Spleen (tissue), 11 donors: ENCODE results near the gene DGAT2. TPM values are rescaled to one million over a fixed set of nuclear protein-coding genes. Genes with fewer than 3 reads are reported as not detected.

Experiments used
- DNase-seq: peaks from one replicate; pipeline ENCODE4 v3.0.0-alpha.2; 2020
- H3K27ac ChIP-seq, 8 donors: fragments of 200-600 bp; sonication (generic) in 7 of 8; 1 replicate in 4 of 8; 2 replicates in 4 of 8; pipeline versions ENCODE4 v1.5.0 to v1.8.0; 2016 to 2021; ENCODE audit warnings: inconsistent platforms in 4 of 8, mild to moderate bottlenecking in 4 of 8, moderate library complexity in 1 of 8
- H3K27me3 ChIP-seq, 7 donors: fragments of 200-600 bp; sonication (generic) in 6 of 7; replicated peaks in 1 of 7; 1 replicate in 4 of 7; 2 replicates in 3 of 7; pipeline versions ENCODE4 v1.5.0 to v1.8.0; 2016 to 2021; ENCODE audit warnings: inconsistent platforms in 3 of 7, mild to moderate bottlenecking in 1 of 7
- H3K36me3 ChIP-seq, 6 donors: fragments of 200-600 bp; sonication (generic) in 5 of 6; 1 replicate in 4 of 6; 2 replicates in 2 of 6; pipeline versions ENCODE4 v1.5.0 to v1.8.0; 2016 to 2021; ENCODE audit warnings: inconsistent platforms in 2 of 6
- H3K4me1 ChIP-seq, 6 donors: fragments of 200-600 bp; sonication (generic) in 5 of 6; 1 replicate in 3 of 6; 2 replicates in 3 of 6; pipeline versions ENCODE4 v1.5.0 to v1.8.0; 2016 to 2021; ENCODE audit warnings: inconsistent platforms in 3 of 6
- H3K4me3 ChIP-seq, 8 donors: fragments of 200-600 bp; sonication (generic) in 7 of 8; 1 replicate in 4 of 8; 2 replicates in 4 of 8; pipeline versions ENCODE4 v1.5.0 to v1.8.0; 2016 to 2021; ENCODE audit warnings: inconsistent platforms in 4 of 8, mild to moderate bottlenecking in 4 of 8, moderate library complexity in 2 of 8
- H3K9me3 ChIP-seq, 8 donors: fragments of 200-600 bp; sonication (generic) in 7 of 8; 1 replicate in 4 of 8; 2 replicates in 4 of 8; pipeline versions ENCODE4 v1.5.0 to v1.8.0; 2016 to 2021; ENCODE audit warnings: inconsistent platforms in 4 of 8
- CTCF ChIP-seq, 11 experiments: fragments of 200-600 bp in 7 of 11; fragments of 450-650 bp in 4 of 11; sonication (generic) in 4 of 11; IDR thresholded peaks in 8 of 11; conservative IDR thresholded peaks in 3 of 11; 1 replicate in 7 of 11; 2 replicates in 4 of 11; pipeline versions ENCODE4 v1.4.0 to v1.8.0; 2016 to 2021; ENCODE audit warnings: antibody characterized with exemption in 11 of 11, inconsistent platforms in 4 of 11, mild to moderate bottlenecking in 1 of 11
- POLR2A ChIP-seq, 3 donors: fragments of 450-650 bp; IDR thresholded peaks; one replicate each; pipeline ENCODE4 v1.5.1; 2017; ENCODE audit warnings: antibody characterized with exemption in 3 of 3, mild to moderate bottlenecking in 1 of 3
- POLR2AphosphoS5 ChIP-seq, 3 donors: sonication (generic); formaldehyde crosslinking; IDR thresholded peaks; one replicate each; pipeline ENCODE4 v1.5.1; 2017; ENCODE audit warnings: antibody characterized with exemption in 3 of 3
- WGBS, 5 donors: extraction: QIAGEN DNeasy Blood & Tissue Kit in 3 of 5; methylation state at CpG; one replicate each; pipeline versions ENCODE4 v1.1.5 to v1.1.7; 2013 to 2018; 5-methylcytosine and 5-hydroxymethylcytosine counted together
- intact Hi-C: fragments of 100-400 bp; cut with DNase I; formaldehyde crosslinking; loops from one replicate; pipeline ENCODE4 v1.15.0; 2023; ENCODE audit warnings: low total_unique reads
- polyA plus RNA-seq, 3 donors: library from polyadenylated mRNA; stranded (reverse); fragments of 200-250 nt; gene quantifications; one replicate each; pipeline ENCODE4 v1.2.1, GENCODE V29; 2013
- total RNA-seq, 7 donors: library from RNA; depleted of rRNA in 3 of 7; stranded (reverse); fragments of >200 nt in 3 of 7; fragmentation: NEBNext Ultra II Directional in 4 of 7; extraction: Animal tissue kit (Norgen Biotek cat#: 25700) in 4 of 7; gene quantifications; one replicate each; pipeline versions ENCODE4 v1.1.0 to v1.2.1, GENCODE V29; 2016 to 2021
- donor health status: healthy with polysubstance abuse.
- donor health status: DM: no; HTN: no; CAD: no; lungs with moderate emphysema.
- donor health status: DM: no; HTN: no; CAD: no.
- donor health status: Bipolar disorder and iron deficiency.
- donor health status: healthy.
- donor health status: DM: no; HTN: no; CAD: no.
- donor health status: DM: yes; HTN: yes; CAD: no.

Gene DGAT2
- total and polyA plus RNA-seq, 10 donors, result 3.5 to 71.7 (median 15.9) TPM

GRCh38 chr11:75839851-75840250, 71.3 kb downstream of the DGAT2 start:
- no peaks in the 10 kb centered on the region for H3K27me3 ChIP-seq
- H3K4me1 ChIP-seq, result peaks cover 0 to 95% (median 35%) of the 10 kb centered on the region in 6 donors
- H3K4me3 ChIP-seq, result no peak overlapping the region
- TF ChIP-seq POLR2A (IDR thresholded peaks at IDR 0.05), result no peak
- TF ChIP-seq POLR2AphosphoS5 (IDR thresholded peaks at IDR 0.05), result no peak
- no peak for TF ChIP-seq CTCF (IDR thresholded peaks at IDR 0.05 in 8 of 11, conservative IDR thresholded peaks at IDR 0.05 in 3 of 11)
- peaks cover 0 to 14% (median 0%) of the 10 kb centered on the region in 6 donors for H3K36me3 ChIP-seq
- no peaks in the 10 kb centered on the region for H3K9me3 ChIP-seq
- peak overlapping the region in 1 of 8 donors; percentile 4 for H3K27ac ChIP-seq
- intact Hi-C loops, result no loop called here
- DNase-seq, result no peak

- 84 to 89% (median 84%) methylated on average over 1 of the region's 1 CpG for WGBS, 5 donors
- Histone ChIP-seq H3K36me3 (peaks cover 0 to 14% (median 0%) of the 10 kb centered on the region in 6 donors), H3K27me3 (no peaks in the 10 kb centered on the region), H3K4me3 (no peak overlapping the region), H3K9me3 (no peaks in the 10 kb centered on the region), H3K4me1 (peaks cover 0 to 95% (median 30%) of the 10 kb centered on the region in 6 donors), H3K27ac (peak overlapping the region in 1 of 8 donors; percentile 4)
- DNase-seq, result no peak
- TF ChIP-seq POLR2AphosphoS5 (IDR thresholded peaks at IDR 0.05) (no peak), POLR2A (IDR thresholded peaks at IDR 0.05) (no peak), CTCF (IDR thresholded peaks at IDR 0.05 in 8 of 11, conservative IDR thresholded peaks at IDR 0.05 in 3 of 11) (no peak)
- intact Hi-C loops, result no loop called here
Measured at GRCh38 chr11:75840522-75840921, 71.9 kb downstream of the DGAT2 start.

- Histone ChIP-seq H3K36me3 (peaks cover 0 to 14% (median 0%) of the 10 kb centered on the region in 6 donors), H3K9me3 (no peaks in the 10 kb centered on the region), H3K4me3 (no peak overlapping the region), H3K4me1 (peaks cover 0 to 83% (median 18%) of the 10 kb centered on the region in 6 donors), H3K27ac (no peak overlapping the region), H3K27me3 (no peaks in the 10 kb centered on the region)
- 88 to 97% (median 93%) methylated on average over 2 of the region's 2 CpGs for WGBS, 5 donors
- TF ChIP-seq CTCF (IDR thresholded peaks at IDR 0.05 in 8 of 11, conservative IDR thresholded peaks at IDR 0.05 in 3 of 11), result no peak
- no peak for TF ChIP-seq POLR2AphosphoS5 (IDR thresholded peaks at IDR 0.05)
- no peak for TF ChIP-seq POLR2A (IDR thresholded peaks at IDR 0.05)
- intact Hi-C loops, result no loop called here
- no peak for DNase-seq
Measured at GRCh38 chr11:75841739-75842138, 73.2 kb downstream of the DGAT2 start.

- DNase-seq, result no peak
- TF ChIP-seq POLR2A (IDR thresholded peaks at IDR 0.05), result no peak
- TF ChIP-seq POLR2AphosphoS5 (IDR thresholded peaks at IDR 0.05), result no peak
- TF ChIP-seq CTCF (IDR thresholded peaks at IDR 0.05 in 8 of 11, conservative IDR thresholded peaks at IDR 0.05 in 3 of 11), result no peak
- intact Hi-C loops, result no loop called here
Measured at GRCh38 chr11:75845324-75845723, 76.7 kb downstream of the DGAT2 start.

More at GRCh38 chr11:75845324-75845723, 76.7 kb downstream of the DGAT2 start:
- no peaks in the 10 kb centered on the region for H3K36me3 ChIP-seq
- peaks cover 0 to 61% (median 8%) of the 10 kb centered on the region in 6 donors for H3K4me1 ChIP-seq
- H3K4me3 ChIP-seq, result no peak overlapping the region
- H3K27me3 ChIP-seq, result no peaks in the 10 kb centered on the region
- no peaks in the 10 kb centered on the region for H3K9me3 ChIP-seq
- no peak overlapping the region for H3K27ac ChIP-seq
